ENCODE measurements around the gene SUPT20H.

DNA sequence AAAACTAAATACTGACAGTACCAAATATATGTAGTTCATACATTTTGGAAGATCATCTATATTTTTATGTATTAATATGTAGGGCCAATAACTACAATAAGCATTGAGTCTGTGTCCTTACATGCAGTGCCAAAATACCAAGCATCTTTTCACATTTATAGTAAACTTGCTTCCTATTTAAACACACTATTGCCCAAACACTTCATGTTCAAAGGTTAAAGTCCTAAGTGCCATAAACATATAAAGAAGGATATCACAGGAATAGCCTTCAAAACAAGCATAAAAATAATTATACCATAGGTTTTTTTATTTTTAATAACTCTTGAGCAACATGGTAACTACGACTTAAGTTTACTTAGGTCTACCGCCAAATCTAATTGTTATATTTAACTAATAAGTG is 31.8 kb downstream of the SUPT20H start:
- TF ChIP-seq, protein P1, sequence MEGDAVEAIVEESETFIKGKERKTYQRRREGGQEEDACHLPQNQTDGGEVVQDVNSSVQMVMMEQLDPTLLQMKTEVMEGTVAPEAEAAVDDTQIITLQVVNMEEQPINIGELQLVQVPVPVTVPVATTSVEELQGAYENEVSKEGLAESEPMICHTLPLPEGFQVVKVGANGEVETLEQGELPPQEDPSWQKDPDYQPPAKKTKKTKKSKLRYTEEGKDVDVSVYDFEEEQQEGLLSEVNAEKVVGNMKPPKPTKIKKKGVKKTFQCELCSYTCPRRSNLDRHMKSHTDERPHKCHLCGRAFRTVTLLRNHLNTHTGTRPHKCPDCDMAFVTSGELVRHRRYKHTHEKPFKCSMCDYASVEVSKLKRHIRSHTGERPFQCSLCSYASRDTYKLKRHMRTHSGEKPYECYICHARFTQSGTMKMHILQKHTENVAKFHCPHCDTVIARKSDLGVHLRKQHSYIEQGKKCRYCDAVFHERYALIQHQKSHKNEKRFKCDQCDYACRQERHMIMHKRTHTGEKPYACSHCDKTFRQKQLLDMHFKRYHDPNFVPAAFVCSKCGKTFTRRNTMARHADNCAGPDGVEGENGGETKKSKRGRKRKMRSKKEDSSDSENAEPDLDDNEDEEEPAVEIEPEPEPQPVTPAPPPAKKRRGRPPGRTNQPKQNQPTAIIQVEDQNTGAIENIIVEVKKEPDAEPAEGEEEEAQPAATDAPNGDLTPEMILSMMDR (IDR thresholded peaks at IDR 0.05; ENCODE audit: insufficient read depth, low read length, poor library complexity, severe bottlenecking): no peak
- no peak for TF ChIP-seq EZH2phosphoT487 (conservative IDR thresholded peaks at IDR 0.05; ENCODE audit: low read length)
